Kidney tubule cell (primary cell): Measurements from ENCODE around the gene UMAD1.

ENCODE experiments used
- DNase-seq: peaks from one replicate; pipeline ENCODE4 v3.0.0-alpha.2; 2018; ENCODE audit warnings: low spot score

Gene UMAD1

DNA sequence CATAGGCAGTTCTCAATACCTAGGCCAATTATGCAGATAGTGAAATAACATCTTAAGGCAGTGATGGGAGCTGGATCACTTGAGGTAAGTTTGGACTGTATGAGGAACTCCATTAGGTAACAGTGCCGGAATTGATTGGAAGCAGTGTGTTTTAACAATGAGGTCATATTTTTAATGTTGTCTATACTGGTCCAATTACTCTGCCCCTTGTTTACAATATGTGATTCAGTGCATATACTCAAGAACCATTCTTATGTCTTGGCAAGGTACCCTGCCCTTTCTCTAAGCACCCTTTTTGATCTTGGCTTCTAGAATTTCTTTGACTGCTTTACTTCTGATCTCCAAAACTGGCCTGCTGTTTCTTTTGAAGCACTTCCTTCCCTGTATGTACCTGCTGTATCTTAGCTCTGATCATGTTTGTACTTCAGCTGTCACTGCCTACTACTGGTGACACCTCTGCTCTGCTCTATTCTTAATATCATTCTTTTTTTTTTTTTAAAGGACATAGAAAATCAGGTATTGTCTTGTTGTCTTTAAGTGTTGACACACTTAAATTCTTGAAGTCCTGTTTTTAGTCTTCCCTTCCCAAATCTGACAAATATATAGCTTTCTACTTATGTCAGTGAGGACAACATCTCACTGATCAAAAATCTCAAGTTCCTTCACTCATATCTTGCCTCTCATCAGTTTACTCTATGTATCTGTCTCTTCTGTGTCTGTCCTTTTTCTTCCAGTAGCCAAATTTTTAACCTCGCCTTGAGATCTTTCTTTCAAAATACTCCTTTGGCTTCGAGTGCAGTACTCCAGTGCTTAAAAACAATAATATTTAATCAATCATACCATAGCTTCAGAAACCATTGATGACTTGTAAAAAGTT is 124.2 kb downstream of the UMAD1 start:
- DNase-seq, result no peak

DNA sequence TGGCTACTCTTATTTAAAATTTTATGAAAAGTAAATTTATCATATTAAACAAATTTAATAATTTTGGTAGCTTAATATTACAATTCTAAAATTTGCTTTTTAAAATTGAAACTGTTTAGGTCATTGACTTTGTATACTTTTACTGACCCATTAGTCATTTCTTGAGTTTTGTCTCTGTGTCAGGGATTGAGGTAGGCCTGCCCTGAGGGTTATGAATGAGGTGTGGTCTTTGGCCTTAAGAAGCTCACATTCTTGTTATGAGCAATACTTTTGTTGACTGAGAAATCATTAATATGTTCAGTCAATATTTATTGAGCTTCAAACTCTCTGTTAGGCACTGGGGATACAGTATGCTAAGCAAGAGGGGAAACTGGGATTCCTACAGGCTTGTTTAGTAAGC is 124.9 kb downstream of the UMAD1 start:
- DNase-seq, result peak; percentile 59

DNA sequence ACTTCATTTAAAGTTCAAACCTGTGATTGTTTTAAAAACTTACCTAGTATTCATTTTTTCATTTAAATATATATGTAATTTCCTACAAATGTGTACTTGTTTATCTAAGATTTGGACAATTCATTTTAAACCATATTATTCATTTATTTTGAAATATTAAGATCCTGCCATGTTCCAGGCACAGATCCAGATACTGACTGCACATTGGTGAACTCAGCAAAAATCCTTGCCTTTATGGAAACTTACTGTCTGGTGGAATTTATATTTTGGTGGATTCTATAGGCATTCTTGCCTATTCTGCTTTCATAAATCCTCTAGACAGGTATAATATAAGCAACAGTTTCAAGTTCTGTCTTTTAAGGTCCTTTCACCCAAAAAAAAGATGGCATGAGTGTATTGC is 126.1 kb downstream of the UMAD1 start:
- no peak for DNase-seq

DNA sequence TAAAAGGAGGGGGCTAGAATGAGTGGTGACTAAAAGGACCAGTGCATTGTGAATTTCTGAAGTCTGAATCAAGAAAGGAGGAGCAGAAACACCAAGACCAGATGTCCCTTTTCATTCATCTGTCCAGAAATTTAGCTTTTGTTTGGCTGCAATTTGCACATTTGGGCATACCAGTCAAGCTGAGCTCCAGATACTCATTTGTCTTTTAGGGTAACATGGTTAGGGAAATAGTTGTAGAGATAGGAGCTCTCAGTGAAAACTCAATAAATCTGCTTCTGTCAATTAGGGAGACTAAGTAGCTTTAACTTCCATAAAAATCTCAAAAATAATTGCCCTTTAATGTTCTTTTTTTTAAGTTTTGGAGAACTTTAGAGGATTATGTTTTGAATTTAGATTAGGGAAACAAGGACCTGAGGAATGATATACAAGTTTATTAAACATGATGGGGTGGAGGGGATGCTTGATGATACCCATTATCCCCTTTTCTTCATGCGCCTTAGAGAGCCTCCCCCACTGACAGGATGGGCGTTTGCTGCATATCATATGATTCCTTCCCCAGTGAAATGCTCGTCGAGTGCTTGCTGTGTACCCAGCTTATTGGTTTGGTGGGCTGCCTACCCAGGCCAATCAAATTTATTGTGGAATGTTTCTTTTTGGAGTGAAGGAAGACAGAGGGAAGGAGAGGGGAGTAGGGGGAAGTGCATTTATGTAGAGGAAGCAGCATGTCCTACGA is 128.6 kb downstream of the UMAD1 start:
- no peak for DNase-seq

DNA sequence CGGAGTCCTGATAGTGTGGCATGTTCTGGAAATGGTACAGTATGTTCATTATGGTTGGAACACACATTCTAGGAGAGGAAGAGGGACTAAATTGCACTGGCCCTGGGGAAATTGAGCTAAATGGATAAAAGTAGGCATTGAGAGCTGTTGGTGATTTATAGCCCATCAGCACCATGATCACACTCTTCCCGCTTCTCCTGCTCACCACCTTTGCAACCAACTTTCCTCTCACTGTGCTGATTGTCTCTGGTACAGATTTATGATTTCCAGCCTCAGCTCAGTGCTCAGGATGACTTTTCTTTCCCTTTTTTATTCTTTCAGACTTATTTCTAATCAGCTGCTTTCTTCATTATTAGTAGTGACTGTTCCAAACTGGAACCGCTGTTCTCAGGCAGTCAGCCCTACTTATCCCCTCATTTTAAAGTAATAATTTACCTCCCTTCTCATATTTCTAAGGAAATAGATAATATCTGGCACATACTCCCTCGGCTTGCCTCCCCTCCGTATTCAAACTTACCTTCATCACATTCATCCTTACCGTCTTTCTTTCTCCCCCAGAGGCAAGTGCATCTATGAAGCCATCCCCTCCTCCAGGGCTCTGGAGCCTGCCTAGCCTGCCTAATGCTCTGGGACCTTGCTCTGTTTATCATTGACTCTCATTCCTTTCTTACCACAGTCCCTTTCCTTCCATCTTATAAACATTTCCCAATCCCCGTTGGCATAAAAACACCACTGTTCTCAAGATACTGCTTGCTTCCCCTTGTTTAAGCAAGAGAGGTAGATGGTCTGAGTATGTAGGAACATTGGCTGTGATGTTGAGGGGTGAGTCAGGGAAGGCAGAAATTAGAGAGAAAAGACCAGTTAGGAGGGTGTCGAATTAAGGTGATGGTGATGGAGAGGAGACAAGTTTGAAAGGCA is 129.4 kb downstream of the UMAD1 start:
- no peak for DNase-seq

DNA sequence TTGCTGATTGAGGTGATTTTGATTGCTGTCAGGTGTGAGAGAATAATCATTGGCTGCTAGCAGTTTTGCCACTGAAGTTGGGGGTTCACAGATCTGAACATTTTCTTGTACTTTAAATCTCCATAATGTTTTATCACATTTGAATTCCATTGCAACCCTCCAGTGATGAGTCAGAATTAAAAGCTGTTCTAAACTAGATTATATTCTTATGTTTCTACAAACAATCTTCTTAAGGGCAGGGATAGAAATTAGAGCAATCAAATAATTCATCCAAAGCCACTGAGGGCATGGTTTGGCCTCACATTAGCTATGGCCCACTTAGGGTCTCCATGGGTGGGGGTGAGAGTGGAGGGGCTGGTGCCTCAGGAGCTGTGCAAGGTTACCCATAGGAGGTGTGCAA is 130.9 kb downstream of the UMAD1 start:
- DNase-seq, result no peak

DNA sequence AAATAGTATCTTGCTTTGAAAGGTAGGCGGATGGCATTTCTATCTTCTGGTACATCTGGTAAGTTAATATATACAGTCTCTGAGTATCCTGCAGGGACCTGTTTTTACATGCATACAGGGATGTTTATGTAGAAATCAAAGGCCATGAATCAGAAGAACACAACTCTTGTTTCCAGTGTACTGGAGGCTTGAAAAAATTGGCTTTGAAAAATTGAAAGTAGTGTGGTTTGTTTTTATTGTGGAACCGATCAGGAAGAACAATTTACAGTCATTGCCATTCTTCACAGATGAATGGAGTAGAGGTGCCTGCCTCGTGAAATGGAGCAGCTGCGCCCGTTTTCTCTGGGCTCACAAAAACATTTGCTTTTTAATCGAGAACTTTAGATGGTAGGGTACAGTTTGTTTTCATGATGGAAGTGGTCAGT is 131.9 kb downstream of the UMAD1 start:
- peak; percentile 41 for DNase-seq

DNA sequence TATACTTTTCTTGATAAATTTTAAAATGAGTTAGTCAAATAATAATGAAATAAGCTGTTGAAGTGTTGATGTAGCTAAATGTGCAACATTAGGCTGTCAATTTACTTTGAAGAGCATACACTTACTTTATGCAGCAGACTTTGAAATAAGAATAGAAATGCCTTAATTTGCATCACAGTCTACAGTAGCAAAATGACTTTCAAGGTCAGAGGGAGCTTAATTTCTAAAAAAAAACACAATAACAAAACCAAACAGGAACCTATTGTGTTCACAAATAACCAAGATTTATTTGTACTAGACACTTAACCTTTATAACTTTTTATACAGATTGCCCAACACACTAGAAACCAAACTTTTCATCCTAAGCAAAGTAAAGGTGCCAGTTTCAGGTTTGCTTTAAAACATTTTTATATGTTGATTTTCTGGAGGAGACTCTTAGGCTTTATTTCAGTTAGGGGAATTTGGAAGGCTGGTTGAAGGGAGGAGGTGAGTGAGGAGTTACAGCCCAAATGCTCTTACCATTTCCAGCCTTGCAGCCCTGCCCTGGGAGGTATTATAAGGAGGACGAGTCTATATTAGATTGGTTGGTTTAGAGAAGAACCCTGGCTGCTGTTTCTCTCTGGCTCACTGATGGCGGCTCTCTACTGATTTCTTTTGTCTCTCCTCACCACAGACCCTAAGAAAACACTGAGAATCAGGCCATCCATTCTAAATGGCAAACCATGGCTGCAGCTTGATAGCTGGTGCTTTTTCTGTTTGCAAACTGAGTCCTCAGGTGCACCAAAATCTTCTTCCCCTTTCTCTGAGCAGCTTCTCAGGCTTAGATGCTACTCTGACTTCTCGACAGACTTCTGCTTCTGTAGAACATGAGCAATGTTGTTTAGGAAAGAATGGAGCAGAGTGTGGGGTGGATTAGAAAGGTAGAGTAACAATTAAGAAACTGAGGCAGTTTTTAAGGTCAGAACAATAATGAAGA is 133.1 kb downstream of the UMAD1 start:
- no peak for DNase-seq

DNA sequence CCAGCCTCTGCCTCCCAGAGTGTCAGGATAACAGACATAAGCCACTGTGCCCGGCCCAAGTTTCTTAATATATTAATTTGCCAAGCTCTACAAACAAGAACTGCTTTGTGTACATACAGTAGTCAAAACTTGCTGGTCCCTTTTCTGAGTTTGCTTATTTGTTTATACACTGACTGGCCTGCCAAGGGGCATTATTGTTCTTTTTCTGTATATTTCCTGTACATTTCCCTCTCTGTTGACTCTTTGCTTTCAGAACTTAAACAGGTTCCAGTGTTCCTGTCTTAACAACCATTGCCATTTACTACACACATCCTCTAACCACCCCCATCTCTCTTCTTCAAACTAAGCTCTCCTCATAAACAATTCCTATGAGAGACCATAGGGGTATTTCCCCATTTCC is 139.3 kb downstream of the UMAD1 start:
- no peak for DNase-seq

DNA sequence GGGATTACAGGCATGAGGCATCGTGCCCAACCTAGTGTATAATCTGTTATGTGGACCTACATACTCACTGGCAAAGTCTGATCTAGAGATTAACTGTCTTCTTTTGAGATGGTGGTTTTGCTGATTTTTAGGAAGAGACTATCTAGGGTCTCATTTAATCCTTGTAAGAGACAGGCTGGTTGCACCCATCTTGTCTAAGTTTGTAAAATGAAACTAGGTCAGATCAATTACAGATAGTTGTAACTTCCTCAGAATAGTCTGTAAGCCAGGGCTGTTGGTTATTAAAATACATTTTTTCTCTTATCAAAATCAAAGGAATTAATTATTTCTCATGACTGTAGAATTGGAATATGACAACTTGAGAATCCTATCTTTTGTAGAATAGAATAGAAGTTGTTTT is 142.4 kb downstream of the UMAD1 start:
- DNase-seq, result no peak

DNA sequence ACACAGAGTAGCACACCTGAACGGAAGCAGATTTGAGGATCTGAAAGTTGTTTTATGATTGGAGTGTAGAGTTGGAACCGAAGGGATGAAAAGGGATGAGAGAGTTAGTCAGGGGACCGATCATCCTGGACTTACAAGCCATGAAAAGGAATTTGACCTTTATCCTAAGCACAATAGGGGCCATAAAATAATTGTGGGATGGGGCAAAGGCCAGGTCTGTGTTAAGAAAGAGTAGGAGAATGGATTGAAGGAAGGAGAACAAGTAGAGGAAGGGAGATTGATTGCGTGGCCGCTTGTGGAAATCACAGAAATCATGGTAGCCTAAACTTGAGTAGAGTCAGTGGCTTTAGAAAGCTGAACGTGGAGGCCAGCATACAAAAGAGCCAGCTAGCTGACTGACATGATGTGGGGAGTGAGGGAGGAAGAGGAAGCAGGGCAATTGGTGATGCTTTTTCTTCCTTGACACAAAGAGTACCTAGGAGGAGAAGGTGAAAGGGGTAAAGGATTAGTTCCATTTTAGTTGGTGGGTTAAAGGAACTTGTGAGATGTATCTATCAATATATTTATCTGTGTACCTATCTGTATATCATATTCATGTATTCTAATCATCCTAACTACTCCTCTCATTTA is 144.9 kb downstream of the UMAD1 start:
- no peak for DNase-seq

DNA sequence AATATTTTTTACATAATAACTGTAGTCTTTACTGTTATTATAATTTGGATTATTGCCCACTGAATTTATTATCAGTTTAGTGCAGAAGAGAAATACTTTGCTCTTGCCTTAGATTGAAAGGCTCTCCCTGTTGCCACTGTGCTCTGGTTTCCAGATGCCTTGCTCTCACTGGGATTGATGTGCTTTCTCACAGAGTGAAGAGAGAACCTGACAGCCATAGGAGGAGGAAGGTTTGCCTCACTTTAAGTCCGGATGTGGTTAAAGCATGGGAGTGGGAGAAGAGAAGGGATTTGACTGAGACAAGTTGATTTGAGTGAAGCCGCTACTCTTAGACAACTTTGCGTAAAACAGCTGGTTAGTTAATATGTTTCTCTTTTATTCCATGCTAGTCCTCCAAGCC is 146.0 kb downstream of the UMAD1 start:
- DNase-seq, result no peak

DNA sequence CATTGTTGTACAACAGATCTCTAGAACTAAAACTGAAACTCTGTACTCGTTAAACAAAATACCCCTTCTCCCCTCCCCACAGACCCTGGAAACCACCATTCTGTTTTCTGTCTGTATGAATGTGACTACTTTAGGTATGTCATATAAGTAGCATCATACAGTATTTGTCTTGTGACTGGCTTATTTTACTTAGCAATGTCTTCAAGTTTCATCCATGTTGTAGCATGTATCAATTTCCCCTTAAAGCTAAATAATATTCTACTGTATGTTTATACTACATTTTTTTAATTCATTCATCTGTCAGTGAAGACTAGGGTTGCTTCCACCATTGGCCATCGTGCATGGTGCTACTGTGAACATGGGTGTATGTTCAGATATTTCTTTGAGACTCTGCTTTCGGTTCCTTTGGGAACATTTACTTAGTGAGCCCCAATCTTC is 149.0 kb downstream of the UMAD1 start:
- no peak for DNase-seq

DNA sequence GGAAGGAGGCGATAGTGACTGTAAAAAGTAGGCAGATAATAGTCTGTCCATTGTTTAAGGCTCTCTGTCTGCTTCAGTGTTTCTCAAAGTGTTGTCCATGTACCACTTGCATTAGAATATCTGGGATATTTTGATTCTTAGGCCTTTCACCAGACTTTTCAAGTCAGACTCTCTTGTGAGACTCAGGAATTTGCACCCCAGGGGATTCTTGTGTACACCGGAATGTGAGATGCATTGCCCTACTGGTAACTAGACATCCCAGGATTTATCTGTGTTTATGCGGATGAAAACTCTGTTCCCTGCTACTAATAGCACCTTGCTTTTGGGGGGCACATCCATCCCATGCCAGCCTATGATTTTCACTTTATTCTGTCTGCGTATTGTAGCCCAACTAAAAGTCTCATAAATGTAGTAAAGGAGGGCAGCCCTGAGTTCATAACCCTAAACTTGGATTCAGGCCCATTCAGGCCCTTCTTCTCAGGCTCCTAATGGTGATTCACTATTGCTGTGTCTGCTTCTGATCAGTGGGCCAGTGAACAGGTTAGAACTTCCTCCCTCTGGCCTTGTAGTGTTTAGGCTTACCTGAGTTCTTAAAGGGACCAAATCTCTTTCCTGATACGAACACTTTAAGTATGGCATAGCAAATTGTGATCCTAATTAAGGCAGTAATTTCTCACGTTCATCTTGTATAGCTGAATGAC is 149.6 kb downstream of the UMAD1 start:
- peak; percentile 49 for DNase-seq

DNA sequence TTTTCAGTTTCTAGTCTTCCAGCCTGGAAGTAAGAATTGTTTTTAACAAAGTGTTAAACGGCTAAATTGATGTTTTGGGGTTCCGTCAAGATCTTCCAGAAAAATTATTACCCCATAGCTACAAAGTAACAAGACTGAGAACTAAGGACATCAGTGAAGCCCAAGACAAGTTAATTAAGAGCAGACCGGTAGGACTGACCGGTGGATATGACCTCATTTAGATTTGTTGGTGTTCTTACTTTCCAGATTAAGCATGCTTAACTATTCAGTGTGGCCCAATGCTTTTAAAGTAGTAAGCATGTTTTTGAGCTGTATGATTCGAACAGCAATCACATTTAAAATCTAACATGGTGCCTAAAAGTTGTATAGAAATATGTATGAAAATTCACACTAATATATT is 151.0 kb downstream of the UMAD1 start:
- DNase-seq, result no peak

DNA sequence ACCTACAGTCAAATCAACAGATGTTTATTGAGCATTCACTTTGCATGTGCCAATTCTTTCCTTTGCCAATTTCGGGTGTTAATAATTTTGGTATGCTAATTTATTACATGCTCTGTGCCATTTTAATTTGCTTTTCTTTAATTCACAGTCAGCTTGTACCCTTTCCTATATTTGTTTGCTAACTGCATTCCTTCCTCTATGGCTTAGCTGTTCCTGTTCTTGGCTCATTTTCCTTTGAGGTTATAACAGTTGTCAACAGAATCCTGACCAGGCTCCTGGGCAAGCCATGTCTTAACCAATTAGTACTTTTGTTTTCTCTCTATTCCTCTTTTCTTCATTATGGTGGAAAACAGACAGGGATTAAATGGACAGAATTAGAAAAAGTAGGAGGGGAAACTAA is 151.5 kb downstream of the UMAD1 start:
- DNase-seq, result no peak

DNA sequence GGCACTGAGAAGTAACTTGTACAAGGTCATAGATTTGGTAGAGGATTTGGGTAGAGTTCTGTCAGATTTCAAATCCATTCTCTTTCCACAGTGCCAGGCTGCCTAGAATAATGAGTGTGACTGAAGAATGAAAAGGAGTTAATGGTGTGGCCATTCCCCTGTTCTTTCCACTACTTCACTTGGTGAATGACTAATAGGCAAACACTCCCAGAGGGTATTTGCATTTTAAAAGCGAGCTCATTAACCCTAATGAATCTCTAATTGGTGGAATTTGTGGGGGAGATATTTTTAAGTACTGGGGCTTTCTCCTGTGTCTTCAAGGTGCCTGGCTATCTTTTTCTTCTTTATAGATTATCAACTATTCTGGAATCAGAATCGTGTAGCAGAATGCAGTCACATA is 152.7 kb downstream of the UMAD1 start:
- no peak for DNase-seq

DNA sequence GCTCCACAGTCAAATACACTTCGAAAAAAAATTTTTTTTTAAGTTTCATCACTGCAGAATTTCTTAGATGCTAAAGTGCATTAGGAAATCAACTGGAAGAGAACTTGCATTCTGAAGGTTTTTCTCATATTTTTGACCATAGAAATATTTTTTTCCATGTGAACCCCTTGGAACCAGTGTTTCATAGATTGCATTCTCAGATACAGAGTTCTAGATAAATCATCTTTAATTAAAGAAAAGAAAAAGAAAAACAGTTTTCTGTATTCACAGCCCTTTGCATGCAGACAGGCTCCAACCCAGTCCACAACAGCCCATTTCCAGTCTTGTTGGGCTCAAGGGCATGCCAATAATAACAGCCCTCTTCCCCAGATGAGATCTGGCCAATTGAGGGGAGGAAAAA is 153.4 kb downstream of the UMAD1 start:
- no peak for DNase-seq

DNA sequence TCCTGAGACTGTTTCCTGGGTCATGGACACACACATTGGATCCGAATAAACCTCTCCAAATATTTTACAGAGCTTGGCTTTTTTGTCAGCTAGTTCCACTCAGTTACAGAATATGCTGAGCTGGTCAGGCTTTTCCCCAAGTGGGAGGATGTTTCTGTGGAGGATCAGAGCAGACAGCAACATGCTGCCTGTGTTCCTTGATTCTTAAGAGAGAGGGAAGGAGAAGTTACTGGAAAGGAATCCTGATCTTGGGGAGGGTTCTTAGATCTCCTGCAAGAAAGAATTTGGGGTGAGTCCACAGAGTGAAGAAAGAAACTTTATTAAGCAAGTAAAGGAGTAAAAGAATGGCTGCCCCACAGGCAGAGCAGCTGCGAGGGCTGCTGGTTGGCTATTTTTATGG is 154.7 kb downstream of the UMAD1 start:
- no peak for DNase-seq

DNA sequence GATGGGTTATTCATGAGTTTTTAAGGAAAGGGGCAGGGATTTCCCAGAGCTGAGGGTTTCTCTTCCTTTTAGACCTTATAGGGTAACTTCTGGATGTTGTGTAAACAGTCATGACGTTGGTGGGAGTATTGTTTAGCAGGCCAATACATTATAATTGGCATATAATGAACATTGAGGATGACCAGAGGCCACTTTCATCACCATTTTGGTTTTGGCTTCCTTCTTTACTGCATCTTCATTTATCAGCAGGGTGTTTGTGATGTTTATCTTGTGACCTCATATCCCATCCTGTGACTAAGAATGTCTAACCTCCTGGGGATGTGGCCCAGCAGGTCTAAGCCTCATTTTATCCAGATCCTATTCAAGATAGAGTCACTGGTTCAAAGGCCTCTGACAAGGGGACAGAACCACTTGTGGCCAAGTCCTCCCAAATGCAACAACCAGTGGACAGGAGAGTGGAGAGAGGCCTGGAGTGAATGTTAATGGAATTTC is 155.1 kb downstream of the UMAD1 start:
- peak; percentile 79 for DNase-seq
